Endothelial cell of umbilical vein (primary cell): ENCODE measurements around the gene SHC4. TPM values are rescaled to one million over a fixed set of nuclear protein-coding genes. Genes with fewer than 3 reads are reported as not detected.

Experiments used
- BruUV-seq: library from RNA; stranded (reverse); fragments of 400-500 nt; replicated peaks from 2 replicates; lab custom pipeline; 2021; lab: Mats Ljungman, UMichigan
- CTCF ChIA-PET: fragments of 300-600, 350-600 bp; sonication (Branson Sonifier 250); formaldehyde crosslinking; loops from one replicate; lab custom pipeline; 2021; ENCODE audit warnings: antibody characterized with exemption, inconsistent platforms; lab: Charles Lee
- POLR2A ChIA-PET: fragments of 300-600, 350-600 bp; sonication (Branson Sonifier 250); formaldehyde crosslinking; loops from one replicate; lab custom pipeline; 2021; ENCODE audit warnings: antibody characterized with exemption, inconsistent platforms; lab: Charles Lee
- DNase-seq: peaks from one replicate; pipeline ENCODE4 v3.0.0-alpha.2; 2011; ENCODE audit warnings: low read depth, low spot score
- FAIRE-seq: peaks from 2 replicates; lab custom pipeline; 2011; peaks lifted over from hg19 to GRCh38; lab: Jason Lieb, UNC
- H2AFZ ChIP-seq: 2 replicates; pipeline ENCODE4 v1.6.0; 2012; ENCODE audit warnings: low read depth, low read length, control low read depth, inconsistent platforms
- H3K27ac ChIP-seq: 2 replicates; pipeline ENCODE4 v1.5.1; 2011; ENCODE audit warnings: low read depth, mild to moderate bottlenecking, control low read depth, low read length, moderate library complexity; ENCODE audit not compliant: insufficient read depth
- H3K27me3 ChIP-seq, 2 experiments: 2 replicates each; pipeline versions ENCODE4 v1.6.0 to v1.6.1; 2011; ENCODE audit warnings: low read length in 2 of 2, mixed read lengths in 1 of 2; ENCODE audit not compliant: control insufficient read depth in 2 of 2, insufficient read depth in 2 of 2
- H3K36me3 ChIP-seq, 2 experiments: 2 replicates in 1 of 2; 3 replicates in 1 of 2; pipeline ENCODE4 v1.5.1; 2011; ENCODE audit warnings: low read length in 2 of 2, mild to moderate bottlenecking in 1 of 2, moderate library complexity in 1 of 2; ENCODE audit not compliant: control insufficient read depth in 2 of 2, insufficient read depth in 2 of 2; ENCODE audit errors: extremely low read depth in 1 of 2
- H3K4me1 ChIP-seq: 3 replicates; pipeline ENCODE4 v1.5.1; 2011; ENCODE audit warnings: mild to moderate bottlenecking, low read length; ENCODE audit not compliant: control insufficient read depth, insufficient read depth; ENCODE audit errors: extremely low read depth
- H3K4me2 ChIP-seq: 2 replicates; pipeline ENCODE4 v1.6.1; 2011; ENCODE audit warnings: low read length, control low read depth, mixed read lengths; ENCODE audit not compliant: insufficient read depth
- H3K4me3 ChIP-seq, 3 experiments: fragments of 200-600 bp in 1 of 3; sonication (generic), shearing (Covaris generic) in 1 of 3; replicated peaks in 1 of 3; 2 replicates each; pipeline ENCODE4 v1.5.1; 2011 to 2016; ENCODE audit warnings: control low read depth in 3 of 3, low read length in 3 of 3, mild to moderate bottlenecking in 2 of 3, inconsistent platforms in 1 of 3, low read depth in 1 of 3, moderate library complexity in 1 of 3; ENCODE audit not compliant: insufficient read depth in 1 of 3
- H3K79me2 ChIP-seq: 2 replicates; pipeline ENCODE4 v1.6.0; 2012; ENCODE audit warnings: low read length, inconsistent platforms; ENCODE audit not compliant: control insufficient read depth, insufficient read depth
- H3K9ac ChIP-seq: replicated peaks from 2 replicates; pipeline ENCODE3; 2011; ENCODE audit warnings: low read length, control low read depth; ENCODE audit not compliant: insufficient read depth; ENCODE audit errors: extremely low read depth
- H3K9me1 ChIP-seq: replicated peaks from 3 replicates; pipeline ENCODE4 v1.6.0; 2011; ENCODE audit warnings: mild to moderate bottlenecking, low read length; ENCODE audit not compliant: control insufficient read depth, insufficient read depth; ENCODE audit errors: extremely low read depth
- H3K9me3 ChIP-seq: replicated peaks from 2 replicates; pipeline ENCODE4 v1.5.1; 2012; ENCODE audit warnings: low read length, inconsistent platforms; ENCODE audit not compliant: control insufficient read depth, insufficient read depth
- H4K20me1 ChIP-seq: replicated peaks from 2 replicates; pipeline ENCODE3; 2011; ENCODE audit warnings: mild to moderate bottlenecking, low read length; ENCODE audit not compliant: control insufficient read depth, insufficient read depth; ENCODE audit errors: extremely low read depth
- CTCF ChIP-seq, 2 donors: IDR thresholded peaks; 1 replicate in 1 of 2; 2 replicates in 1 of 2; pipeline ENCODE4 v1.5.1; 2011; ENCODE audit warnings: low read length in 2 of 2, mild to moderate bottlenecking in 2 of 2, moderate library complexity in 2 of 2, control low read depth in 1 of 2, inconsistent platforms in 1 of 2, low read depth in 1 of 2; ENCODE audit not compliant: insufficient read depth in 1 of 2; ENCODE audit errors: extremely low read depth in 1 of 2
- EZH2 ChIP-seq: IDR thresholded peaks from 2 replicates; pipeline ENCODE4 v1.6.1; 2012; ENCODE audit warnings: borderline replicate concordance, low read depth, mild to moderate bottlenecking, moderate library complexity, low read length, inconsistent platforms; ENCODE audit not compliant: severe bottlenecking
- FOS ChIP-seq: IDR thresholded peaks from 2 replicates; pipeline ENCODE4 v1.6.1; 2011; ENCODE audit warnings: mild to moderate bottlenecking, low read length, moderate library complexity, borderline replicate concordance; ENCODE audit not compliant: insufficient read depth
- GATA2 ChIP-seq: IDR thresholded peaks from 2 replicates; pipeline ENCODE4 v1.7.0; 2011; ENCODE audit warnings: low read depth, mild to moderate bottlenecking, moderate library complexity, mixed read lengths, low read length; ENCODE audit not compliant: insufficient read length, insufficient read depth
- JUN ChIP-seq: IDR thresholded peaks from 2 replicates; pipeline ENCODE4 v1.6.1; 2011; ENCODE audit warnings: borderline replicate concordance, low read depth; ENCODE audit not compliant: insufficient read length, insufficient read depth
- MYC ChIP-seq: IDR thresholded peaks from one replicate; pipeline ENCODE4 v1.6.1; 2011; ENCODE audit warnings: mild to moderate bottlenecking, low read depth, low read length
- POLR2A ChIP-seq: IDR thresholded peaks from 2 replicates; pipeline ENCODE4 v1.6.1; 2012; ENCODE audit warnings: low read depth, mild to moderate bottlenecking, control low read depth, low read length
- POLR2AphosphoS5 ChIP-seq: IDR thresholded peaks from 2 replicates; pipeline ENCODE4 v1.6.1; 2012; ENCODE audit warnings: low read depth, mild to moderate bottlenecking, control low read depth, low read length, moderate library complexity; ENCODE audit not compliant: insufficient read depth
- dilution Hi-C: fragments of 300-500 bp; cut with MboI; formaldehyde crosslinking; loops from one replicate; pipeline ENCODE4 v1.15.0; 2019; ENCODE audit warnings: low sequenced_read_pairs; ENCODE audit not compliant: extremely low pct_ligation_motif_present
- intact Hi-C: fragments of 100-400 bp; cut with micrococcal nuclease; formaldehyde crosslinking; loops from one replicate; pipeline ENCODE4 v1.10.0; 2022
- polyA plus RNA-seq, 4 experiments: library from polyadenylated mRNA; depleted of rRNA in 3 of 4; stranded (reverse) in 3 of 4; unstranded in 1 of 4; fragments of >200 nt; gene quantifications; 2 replicates each; pipeline versions ENCODE4 v1.2.1 to v1.2.3, GENCODE V29; 2011 to 2012; ENCODE audit warnings: missing spikeins in 1 of 4
- total RNA-seq: library from RNA; stranded (reverse); gene quantifications from 2 replicates; pipeline ENCODE4 v1.2.3, GENCODE V29; 2021
- TF ChIP-seq, protein P1 (sequence below): IDR thresholded peaks from 2 replicates; pipeline ENCODE4 v1.6.1; 2011; ENCODE audit not compliant: insufficient read depth, insufficient read length

Gene SHC4
- total and polyA plus RNA-seq, 2 donors (not counting 3 experiments of a cell fraction or from before 2014, with no cell fraction given), result 0.20 TPM; not detected in 1

DNA sequence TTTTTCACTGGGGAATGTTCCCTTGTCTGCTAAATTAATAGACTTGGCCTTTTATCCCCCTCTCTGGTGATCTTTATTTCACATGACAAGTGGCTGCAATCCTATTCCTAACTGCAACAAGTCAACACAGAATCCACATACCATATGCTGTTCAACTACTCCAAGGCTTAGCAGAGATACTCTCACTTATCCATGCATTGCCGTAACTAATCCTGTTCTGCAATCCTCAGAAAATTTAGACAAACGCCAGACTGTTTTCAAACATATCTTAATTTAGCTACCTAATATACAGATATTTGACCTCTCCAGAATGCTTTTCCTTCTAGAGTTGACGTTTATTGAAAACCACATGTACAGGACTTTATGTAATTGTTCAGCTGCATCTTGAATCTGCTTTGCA, 47.9 kb downstream of the SHC4 start:
- Histone ChIP-seq H3K4me3 (no peak overlapping the region), H3K9ac (no peak overlapping the region), H4K20me1 (no peaks in the 10 kb centered on the region), H3K27me3 (peaks cover 7 to 8% of the 10 kb centered on the region in 2 experiments), H3K9me1 (no peaks in the 10 kb centered on the region), H3K9me3 (no peaks in the 10 kb centered on the region), H3K4me1 (no peaks in the 10 kb centered on the region), H3K4me2 (no peak overlapping the region), H3K36me3 (no peaks in the 10 kb centered on the region), H3K27ac (no peak overlapping the region), H2AFZ (no peak overlapping the region), H3K79me2 (no peaks in the 10 kb centered on the region)
- BruUV-seq, result no TSS peak
- intact Hi-C loops (no loop called here), dilution Hi-C loops (no loop called here)
- DNase-seq, result no peak
- FAIRE-seq, result no peak
- CTCF ChIA-PET, result no interaction called here
- POLR2A ChIA-PET, result no interaction called here
- TF ChIP-seq, protein P1, sequence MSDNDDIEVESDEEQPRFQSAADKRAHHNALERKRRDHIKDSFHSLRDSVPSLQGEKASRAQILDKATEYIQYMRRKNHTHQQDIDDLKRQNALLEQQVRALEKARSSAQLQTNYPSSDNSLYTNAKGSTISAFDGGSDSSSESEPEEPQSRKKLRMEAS, result no peak
- TF ChIP-seq MYC, result no peak
- TF ChIP-seq CTCF (IDR thresholded peaks at IDR 0.05; ENCODE audit: extremely low read depth in 1 of 2, insufficient read depth in 1 of 2, low read depth in 1 of 2, low read length in 2 of 2), result no peak
- no peak for TF ChIP-seq EZH2
- TF ChIP-seq POLR2AphosphoS5, result no peak
- TF ChIP-seq FOS, result no peak
- no peak for TF ChIP-seq JUN
- no peak for TF ChIP-seq POLR2A
- no peak for TF ChIP-seq GATA2
